Activated CD8-positive, alpha-beta memory T cell treated with anti-CD3 and anti-CD28 coated beads, Interleukin-2, amount 50 U/mL, for 24 hours (primary cell): ENCODE data around the gene NMRK2.
"Not testable (repeated sequence)": the region's sequence is repeated elsewhere in the genome, so short reads cannot be mapped to it uniquely, and the experiment has no call there.

Experiments used
- DNase-seq: peaks from one replicate; pipeline ENCODE4 v3.0.0-alpha.2; 2020; ENCODE audit errors: extremely low read depth

The NMRK2 gene

GRCh38 chr19:3936506-3937442 lies 3.9 kb downstream of the NMRK2 start:
- no peak for DNase-seq

GRCh38 chr19:3938300-3938950 lies 5.6 kb downstream of the NMRK2 start:
- not testable (repeated sequence) for DNase-seq

- no peak for DNase-seq
These were observed 10.0 kb downstream of the NMRK2 start for GRCh38 chr19:3942790-3943409.

GRCh38 chr19:3944018-3944721 lies 11.3 kb downstream of the NMRK2 start:
- DNase-seq = no peak

GRCh38 chr19:3945838-3946237 lies 13.0 kb downstream of the NMRK2 start:
- no peak for DNase-seq

- DNase-seq = not testable (repeated sequence)
These were observed 14.6 kb downstream of the NMRK2 start for GRCh38 chr19:3947316-3947933.

- no peak for DNase-seq
These were observed 16.4 kb downstream of the NMRK2 start for GRCh38 chr19:3949294-3949693.

GRCh38 chr19:3949997-3950859 lies 17.4 kb downstream of the NMRK2 start:
- DNase-seq = no peak

- DNase-seq = no peak
These were observed 18.3 kb downstream of the NMRK2 start for GRCh38 chr19:3950871-3951861.

- not testable (repeated sequence) for DNase-seq
These were observed 19.9 kb downstream of the NMRK2 start for GRCh38 chr19:3952755-3953276.

- no peak for DNase-seq
These were observed 21.2 kb downstream of the NMRK2 start for GRCh38 chr19:3954107-3954506.

GRCh38 chr19:3955276-3955675 lies 22.4 kb downstream of the NMRK2 start:
- not testable (repeated sequence) for DNase-seq

GRCh38 chr19:3955688-3956087 lies 22.8 kb downstream of the NMRK2 start:
- no peak for DNase-seq

- no peak for DNase-seq
These were observed 26.2 kb downstream of the NMRK2 start for GRCh38 chr19:3958836-3959765.

- DNase-seq = no peak
These were observed 26.9 kb downstream of the NMRK2 start for GRCh38 chr19:3959766-3960131.

- no peak for DNase-seq
These were observed 28.1 kb downstream of the NMRK2 start for GRCh38 chr19:3961007-3961406.

- DNase-seq = no peak
These were observed 30.8 kb downstream of the NMRK2 start for GRCh38 chr19:3963458-3964255.
